EL (cell line): Measurements from ENCODE around the gene STOML1.
A peak's percentile ranks its signal among the peaks of the same experiment; 100 is the strongest.

Experiments used
- DNase-seq: peaks from one replicate; pipeline ENCODE4 v3.0.0-alpha.2; 2016

The STOML1 gene

GRCh38 chr15:74019734-74020133, 27.6 kb upstream of the STOML1 start:
- DNase-seq, result no peak

- DNase-seq, result no peak
Measured at GRCh38 chr15:74013374-74013894, 21.3 kb upstream of the STOML1 start.

- no peak for DNase-seq
Measured at GRCh38 chr15:74011610-74012009, 19.5 kb upstream of the STOML1 start.

GRCh38 chr15:74010929-74011540, 18.9 kb upstream of the STOML1 start:
- DNase-seq, result peak; percentile 48

- DNase-seq, result no peak
Measured at GRCh38 chr15:74008901-74009300, 16.8 kb upstream of the STOML1 start.

- DNase-seq, result no peak
Measured at GRCh38 chr15:74007820-74008371, 15.8 kb upstream of the STOML1 start.

GRCh38 chr15:74006774-74007639, 14.9 kb upstream of the STOML1 start:
- no peak for DNase-seq

- no peak for DNase-seq
Measured at GRCh38 chr15:73997986-73998385, 5.9 kb upstream of the STOML1 start.

GRCh38 chr15:73996939-73997338, 4.8 kb upstream of the STOML1 start:
- DNase-seq, result peak; percentile 74

GRCh38 chr15:73996267-73996666, 4.2 kb upstream of the STOML1 start:
- DNase-seq, result no peak

- no peak for DNase-seq
Measured at GRCh38 chr15:73994912-73995622, 3.0 kb upstream of the STOML1 start.

- peak; percentile 97 for DNase-seq
Measured at GRCh38 chr15:73994413-73994883, 2.4 kb upstream of the STOML1 start, which contains the start of gene PML. Gene PML (plus strand): TSS chr15:73994716. CDS start chr15:73994813, 97 bp downstream.

- DNase-seq, result no peak
Measured at GRCh38 chr15:73993211-73993994, 1.3 kb upstream of the STOML1 start.

- no peak for DNase-seq
Measured at GRCh38 chr15:73992594-73992898, 451 bp upstream of the STOML1 start.

- DNase-seq, result peak; percentile 46
Measured at GRCh38 chr15:73991260-73991659, 835 bp downstream of the STOML1 start.

GRCh38 chr15:73990250-73991005, 1.7 kb downstream of the STOML1 start:
- DNase-seq, result no peak

- DNase-seq, result peak; percentile 82
Measured at GRCh38 chr15:73989001-73989798, 2.9 kb downstream of the STOML1 start.

GRCh38 chr15:73988445-73988969, 3.6 kb downstream of the STOML1 start:
- no peak for DNase-seq

- peak; percentile 68 for DNase-seq
Measured at GRCh38 chr15:73987681-73988444, 4.2 kb downstream of the STOML1 start.

- no peak for DNase-seq
Measured at GRCh38 chr15:73987250-73987649, 4.8 kb downstream of the STOML1 start.
